HepG2 (cell line): ENCODE data around the gene AGER. TPM values are rescaled to one million over a fixed set of nuclear protein-coding genes. Genes with fewer than 3 reads are reported as not detected.

Experiments
- ARID4A ChIP-seq: sonication (generic); formaldehyde crosslinking; IDR thresholded peaks from 2 replicates; pipeline ENCODE4 v1.5.0; 2020; ENCODE audit warnings: mild to moderate bottlenecking, missing genetic modification reagents, borderline replicate concordance
- CEBPB ChIP-seq: IDR thresholded peaks from 2 replicates; pipeline ENCODE4 v1.6.1; 2011; ENCODE audit warnings: low read depth, low read length, improper control_type of control experiment, borderline replicate concordance
- GATA4 ChIP-seq: sonication (generic); IDR thresholded peaks from 2 replicates; pipeline ENCODE4 v1.6.1; 2016; ENCODE audit warnings: antibody characterized with exemption, low read depth, borderline replicate concordance
- KAT7 ChIP-seq: IDR thresholded peaks from 2 replicates; pipeline ENCODE4 v1.6.1; 2018; ENCODE audit warnings: borderline replicate concordance, missing compliant biosample characterization
- KDM2A ChIP-seq: sonication (generic); formaldehyde crosslinking; IDR thresholded peaks from 2 replicates; pipeline ENCODE4 v1.4.0; 2020; ENCODE audit warnings: low read depth, missing genetic modification reagents, borderline replicate concordance
- KDM5A ChIP-seq: fragments of 200-600 bp; sonication (generic); IDR thresholded peaks from 2 replicates; pipeline ENCODE4 v1.7.0; 2018; ENCODE audit warnings: antibody characterized with exemption, mild to moderate bottlenecking, low read length, borderline replicate concordance
- MYC ChIP-seq: sonication (generic); formaldehyde crosslinking; IDR thresholded peaks from 2 replicates; pipeline ENCODE4 v1.9.0; 2021; ENCODE audit warnings: missing genetic modification reagents, borderline replicate concordance
- POLR2AphosphoS2 ChIP-seq: IDR thresholded peaks from 2 replicates; pipeline ENCODE4 v1.6.1; 2011; ENCODE audit warnings: low read depth, low read length, improper control_type of control experiment
- PRMT3 ChIP-seq: sonication (generic); formaldehyde crosslinking; IDR thresholded peaks from 2 replicates; pipeline ENCODE4 v1.8.1; 2022; ENCODE audit warnings: low read depth, mild to moderate bottlenecking, moderate library complexity, missing genetic modification reagents, borderline replicate concordance
- RBM22 ChIP-seq: fragments of 200-400 bp; formaldehyde crosslinking; optimal IDR thresholded peaks from 2 replicates; pipeline ENCODE3; 2017; ENCODE audit warnings: mild to moderate bottlenecking, low read length, moderate library complexity
- SAP130 ChIP-seq: IDR thresholded peaks from 2 replicates; pipeline ENCODE4 v1.6.1; 2016; ENCODE audit warnings: low read depth
- SIN3A ChIP-seq: IDR thresholded peaks from 2 replicates; pipeline ENCODE4 v1.6.1; 2011; ENCODE audit warnings: low read depth, mild to moderate bottlenecking, control low read depth, low read length, borderline replicate concordance
- SRY ChIP-seq: sonication (generic); formaldehyde crosslinking; IDR thresholded peaks from 2 replicates; pipeline ENCODE4 v1.8.0; 2022; ENCODE audit warnings: mild to moderate bottlenecking, missing genetic modification reagents
- SUZ12 ChIP-seq: fragments of 150-350 bp; IDR thresholded peaks from 2 replicates; pipeline ENCODE4 v1.6.1; 2014; ENCODE audit warnings: low read depth, low read length
- TFE3 ChIP-seq: IDR thresholded peaks from 2 replicates; pipeline ENCODE4 v1.6.1; 2016
- ZNF605 ChIP-seq: sonication (generic); formaldehyde crosslinking; IDR thresholded peaks from 2 replicates; pipeline ENCODE4 v1.8.0; 2022; ENCODE audit warnings: mild to moderate bottlenecking, missing genetic modification reagents
- ZNF691 ChIP-seq: sonication (generic); formaldehyde crosslinking; IDR thresholded peaks from 2 replicates; pipeline ENCODE4 v1.4.0; 2020; ENCODE audit warnings: missing genetic modification reagents, low read depth, mild to moderate bottlenecking, borderline replicate concordance
- ZNF780A ChIP-seq: sonication (generic); formaldehyde crosslinking; IDR thresholded peaks from 2 replicates; pipeline ENCODE4 v1.8.0; 2022; ENCODE audit warnings: mild to moderate bottlenecking, missing genetic modification reagents, moderate library complexity
- polyA plus RNA-seq, 8 experiments: library from polyadenylated mRNA; depleted of rRNA in 3 of 8; stranded (reverse) in 7 of 8; unstranded in 1 of 8; fragments of >200 nt; fragmentation: Illumina TruSeq in 4 of 8; extraction: Trizol in 4 of 8; gene quantifications; 2 replicates each; pipeline versions ENCODE4 v1.2.1 to v1.2.3, GENCODE V29; 2011 to 2016; ENCODE audit warnings: low read depth in 4 of 8, missing spikeins in 1 of 8, mixed read lengths in 1 of 8; ENCODE audit not compliant: insufficient read depth in 1 of 8
- total RNA-seq, 5 experiments: library from RNA; depleted of rRNA; stranded (reverse); fragments of >200 nt; fragmentation: Illumina TruSeq; extraction: Trizol; gene quantifications; 2 replicates each; pipeline ENCODE4 v1.2.3, GENCODE V29; 2016; ENCODE audit warnings: low read depth in 1 of 5
- TF ChIP-seq, protein P1 (sequence below): sonication (generic); formaldehyde crosslinking; IDR thresholded peaks from 2 replicates; pipeline ENCODE4 v1.4.0; 2020; ENCODE audit warnings: missing genetic modification reagents
- TF ChIP-seq, protein P2 (sequence below): sonication (generic); formaldehyde crosslinking; IDR thresholded peaks from 2 replicates; pipeline ENCODE4 v1.4.0; 2020; ENCODE audit warnings: missing genetic modification reagents

The AGER gene
- total and polyA plus RNA-seq, 2 of the 13 experiments (the other 11 are each of a cell fraction or from before 2014, with no cell fraction given), result 1.9 to 5.1 TPM

GRCh38 chr6:32178547-32179440, 5.3 kb downstream of the AGER start (continued):
- TF ChIP-seq PRMT3 (CRISPR knock-in tag), result no peak
- peak; percentile 48 for TF ChIP-seq ZNF780A (CRISPR knock-in tag)
- TF ChIP-seq SUZ12, result no peak
- TF ChIP-seq MYC (CRISPR knock-in tag), result peak; percentile 58; the same call in 1 of the 2 replicates
- no peak for TF ChIP-seq CEBPB
- TF ChIP-seq KDM2A (CRISPR knock-in tag), result peak; percentile 48; the same call in 1 of the 2 replicates
- TF ChIP-seq, protein P1, sequence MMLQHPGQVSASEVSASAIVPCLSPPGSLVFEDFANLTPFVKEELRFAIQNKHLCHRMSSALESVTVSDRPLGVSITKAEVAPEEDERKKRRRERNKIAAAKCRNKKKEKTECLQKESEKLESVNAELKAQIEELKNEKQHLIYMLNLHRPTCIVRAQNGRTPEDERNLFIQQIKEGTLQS (CRISPR knock-in tag), result no peak
- TF ChIP-seq, protein P2, sequence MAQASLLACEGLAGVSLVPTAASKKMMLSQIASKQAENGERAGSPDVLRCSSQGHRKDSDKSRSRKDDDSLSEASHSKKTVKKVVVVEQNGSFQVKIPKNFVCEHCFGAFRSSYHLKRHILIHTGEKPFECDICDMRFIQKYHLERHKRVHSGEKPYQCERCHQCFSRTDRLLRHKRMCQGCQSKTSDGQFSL (CRISPR knock-in tag), result peak; percentile 54; the same call in 1 of the 2 replicates
- TF ChIP-seq SIN3A, result peak; percentile 34; the same call in 1 of the 2 replicates
- TF ChIP-seq SRY (CRISPR knock-in tag), result no peak
- TF ChIP-seq ZNF691 (CRISPR knock-in tag), result 0 out of 2 replicates have a peak, but pooled peaks have one; percentile 20
- 0 out of 2 replicates have a peak, but pooled peaks have one; percentile 28 for TF ChIP-seq TFE3 (CRISPR knock-in tag)
- 0 out of 2 replicates have a peak, but pooled peaks have one; percentile 8 for TF ChIP-seq ZNF605 (CRISPR knock-in tag)
- peak; percentile 57; the same call in 1 of the 2 replicates for TF ChIP-seq SAP130 (CRISPR knock-in tag)
- TF ChIP-seq GATA4, result peak; percentile 45; the same call in 1 of the 2 replicates
- peak; percentile 16 for TF ChIP-seq RBM22
- peak; percentile 78 for TF ChIP-seq ARID4A (CRISPR knock-in tag)
- TF ChIP-seq POLR2AphosphoS2, result no peak
- peak; percentile 48; the same call in 1 of the 2 replicates for TF ChIP-seq KAT7
- TF ChIP-seq KDM5A, result peak; percentile 84
